Ovary (tissue), 9 donors: ENCODE data around the gene KLHL5. TPM values are rescaled to one million over a fixed set of nuclear protein-coding genes. Genes with fewer than 3 reads are reported as not detected.

Source experiments
- DNase-seq, 5 donors: peaks; one replicate each; pipeline ENCODE4 v3.0.0-alpha.2; 2019 to 2020
- H3K27ac ChIP-seq, 2 donors: fragments of 200-600 bp; one replicate each; pipeline versions ENCODE4 v1.5.1 to v1.8.0; 2019 to 2022
- H3K27me3 ChIP-seq: fragments of 200-600 bp; one replicate; pipeline ENCODE4 v1.8.0; 2022
- H3K36me3 ChIP-seq: fragments of 200-600 bp; sonication (generic); one replicate; pipeline ENCODE4 v1.5.1; 2019
- H3K4me1 ChIP-seq: one replicate; pipeline ENCODE4 v1.8.1; 2013; ENCODE audit warnings: mild to moderate bottlenecking, moderate library complexity; ENCODE audit not compliant: insufficient read depth
- H3K4me3 ChIP-seq: fragments of 200-600 bp; sonication (generic); one replicate; pipeline ENCODE4 v1.5.1; 2017
- H3K9me3 ChIP-seq, 2 donors: fragments of 200-600 bp in 1 of 2; sonication (generic) in 1 of 2; one replicate each; pipeline versions ENCODE4 v1.5.1 to v1.8.1; 2013 to 2019; ENCODE audit warnings: mild to moderate bottlenecking in 1 of 2, moderate library complexity in 1 of 2
- CTCF ChIP-seq, 3 donors: fragments of 450-650 bp in 2 of 3; fragments of 200-600 bp in 1 of 3; IDR thresholded peaks; one replicate each; pipeline versions ENCODE4 v1.5.1 to v1.8.0; 2016 to 2022; ENCODE audit warnings: antibody characterized with exemption in 3 of 3, mild to moderate bottlenecking in 1 of 3
- EP300 ChIP-seq: sonication (generic); formaldehyde crosslinking; IDR thresholded peaks from one replicate; pipeline ENCODE4 v1.6.1; 2017; ENCODE audit warnings: antibody characterized with exemption
- POLR2A ChIP-seq: fragments of 450-650 bp; IDR thresholded peaks from one replicate; pipeline ENCODE4 v1.6.1; 2017; ENCODE audit warnings: antibody characterized with exemption, mild to moderate bottlenecking, moderate library complexity
- WGBS, 3 donors: extraction: QIAGEN DNeasy Blood & Tissue Kit in 1 of 3; methylation state at CpG; one replicate each; pipeline versions ENCODE4 v1.1.5 to v1.1.7; 2013 to 2017; 5-methylcytosine and 5-hydroxymethylcytosine counted together
- intact Hi-C, 4 donors: fragments of 100-400 bp; cut with DNase I; formaldehyde crosslinking; loops; one replicate each; pipeline versions ENCODE4 v1.11.0 to v1.15.1; 2022 to 2023
- polyA plus RNA-seq, 2 donors: library from polyadenylated mRNA; stranded (reverse); fragments of 200-250 nt in 1 of 2; fragments of 350-450 nt in 1 of 2; fragmentation: Illumina TruSeq in 1 of 2; extraction: RNeasy Lipid Tissue Mini Kit (QIAGEN cat#74804) in 1 of 2; gene quantifications; one replicate each; pipeline ENCODE4 v1.2.3, GENCODE V29; 2013 to 2014
- total RNA-seq, 7 donors: library from RNA; depleted of rRNA in 2 of 7; stranded (reverse); fragments of >200 nt in 2 of 7; fragmentation: NEBNext Ultra II Directional in 3 of 7; extraction: Animal tissue kit (Norgen Biotek cat#: 25700) in 3 of 7; gene quantifications; one replicate each; pipeline versions ENCODE4 v1.1.0 to v1.2.4, GENCODE V29; 2016 to 2023
- donor health status: DM: no; HTN: no; CAD: no; lungs with moderate emphysema.
- donor health status: DM: no; HTN: no; CAD: no.
- donor health status: Bipolar disorder and iron deficiency.
- donor health status: DM: yes; HTN: yes; CAD: no.
- donor health status: DM: no; HTN: no; CAD: no.
- donor health status: DM: yes; HTN: yes; CAD: no.

KLHL5 gene
- total and polyA plus RNA-seq, 9 donors: 18.0 to 45.9 (median 34.1) TPM

DNA sequence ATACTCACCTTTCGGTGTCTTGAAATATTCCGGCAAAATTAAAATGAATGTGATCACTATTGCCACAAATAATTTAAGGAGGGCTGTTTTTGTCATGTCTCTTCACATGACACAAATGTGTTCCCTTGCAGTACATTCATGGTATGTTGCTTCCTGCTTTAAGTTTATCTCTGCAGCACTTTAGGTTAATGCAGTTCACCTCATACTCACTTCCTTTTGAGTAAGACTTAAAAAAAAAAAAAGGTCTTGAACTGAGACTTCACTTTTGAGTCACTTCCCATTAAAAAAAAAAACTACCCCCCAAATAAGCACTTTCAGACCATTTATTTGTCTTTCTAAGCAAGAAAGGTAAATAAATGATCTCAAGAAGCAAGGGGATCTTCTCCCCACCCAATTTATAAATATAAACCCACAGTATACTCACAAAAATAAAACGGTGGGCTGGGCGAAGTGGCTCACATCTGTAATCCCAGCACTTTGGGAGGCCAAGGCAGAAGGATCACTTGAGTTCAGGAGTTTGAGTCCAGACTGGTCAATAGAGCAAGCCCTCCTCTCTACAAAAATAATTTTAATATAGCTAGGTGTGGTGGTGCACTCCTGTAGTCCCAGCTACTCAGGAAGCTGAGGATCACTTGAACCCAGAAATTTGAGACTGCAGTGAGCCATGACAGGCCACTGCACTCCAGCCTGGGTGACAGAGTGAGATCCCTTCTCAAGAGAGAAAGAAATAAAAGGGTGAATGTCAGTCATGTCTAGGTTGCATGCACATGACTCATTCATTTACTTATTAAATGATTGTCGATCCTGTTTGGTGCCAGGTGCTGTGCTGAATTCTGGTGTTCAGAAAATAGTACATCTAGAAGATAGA is 29.6 kb upstream of the KLHL5 start, which contains the start of gene TMEM156:
Gene TMEM156 (minus strand): TSS at position 192 of the 868 bp plus-strand sequence. CDS start 96 bp downstream, at position 96.
- Histone ChIP-seq H3K9me3 (no peaks in the 10 kb centered on the region), H3K36me3 (no peaks in the 10 kb centered on the region), H3K27ac (no peak within 1 kb of the TSS), H3K4me3 (no peak within 1 kb of the TSS), H3K27me3 (no peaks in the 10 kb centered on the region), H3K4me1 (no peaks in the 10 kb centered on the region)
- intact Hi-C loops: no loop called here
- no peak for DNase-seq
- 86 to 89% (median 87%) methylated on average over 5 of the region's 5 CpGs for WGBS, 3 donors
- TF ChIP-seq EP300: no peak
- TF ChIP-seq POLR2A: no peak
- no peak for TF ChIP-seq CTCF (IDR thresholded peaks at IDR 0.05)

- no peak overlapping the region for H3K27ac ChIP-seq
- no peaks in the 10 kb centered on the region for H3K4me1 ChIP-seq
- no peak for TF ChIP-seq CTCF (IDR thresholded peaks at IDR 0.05)
- no peak for TF ChIP-seq EP300
- no peak for TF ChIP-seq POLR2A
- H3K36me3 ChIP-seq: no peaks in the 10 kb centered on the region
- no peak overlapping the region for H3K4me3 ChIP-seq
- no peak for DNase-seq
- H3K9me3 ChIP-seq: no peaks in the 10 kb centered on the region
- intact Hi-C loops: no loop called here
- no peaks in the 10 kb centered on the region for H3K27me3 ChIP-seq
- 78 to 86% (median 81%) methylated on average over 7 of the region's 7 CpGs for WGBS, 3 donors
Measured at GRCh38 chr4:39036172-39036571, 25.9 kb upstream of the KLHL5 start.

DNA sequence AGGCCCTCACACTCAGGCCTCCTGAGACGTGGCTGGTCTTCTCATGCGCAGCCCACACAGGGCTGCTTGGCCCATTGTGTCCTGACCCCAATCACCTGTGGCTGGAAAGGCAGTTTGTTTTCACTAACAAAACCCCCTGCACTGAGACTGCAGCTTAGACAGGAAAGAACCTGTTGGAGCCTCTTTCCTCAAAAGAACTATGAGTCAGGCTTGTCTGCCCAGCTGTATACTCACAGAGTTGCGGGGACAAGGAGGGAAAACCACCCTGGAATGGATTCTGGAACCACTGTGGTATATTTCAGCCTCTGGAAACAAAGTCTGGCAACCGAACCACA is 24.6 kb upstream of the KLHL5 start:
- DNase-seq: no peak
- H3K27ac ChIP-seq: no peak overlapping the region

DNA sequence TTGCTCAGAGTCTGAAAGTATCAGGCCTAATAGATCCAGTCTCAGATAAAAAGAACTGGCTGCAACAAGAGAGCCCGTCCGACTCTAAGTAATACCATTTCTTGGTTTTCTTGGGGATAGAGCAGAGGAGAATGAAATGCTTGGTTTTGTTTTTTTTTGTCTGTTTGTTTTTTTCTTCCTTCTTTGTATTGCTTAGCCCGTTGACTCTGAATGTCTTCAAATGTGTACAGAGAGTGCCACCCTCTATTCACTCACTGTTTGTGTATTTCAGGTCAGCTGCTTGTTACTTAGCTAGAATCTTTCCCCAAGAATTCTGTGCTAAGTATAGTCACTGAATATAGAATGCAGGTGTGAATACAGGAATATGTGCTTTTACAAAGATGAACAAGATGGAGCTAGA is 24.1 kb upstream of the KLHL5 start:
- no peak overlapping the region for H3K27ac ChIP-seq
- H3K4me1 ChIP-seq: no peaks in the 10 kb centered on the region
- TF ChIP-seq CTCF (IDR thresholded peaks at IDR 0.05): no peak
- no peak for TF ChIP-seq POLR2A
- TF ChIP-seq EP300: no peak
- H3K4me3 ChIP-seq: no peak overlapping the region
- DNase-seq: no peak
- no peaks in the 10 kb centered on the region for H3K36me3 ChIP-seq
- intact Hi-C loops: no loop called here
- WGBS, 3 donors: 48 to 65% (median 60%) methylated on average over 3 of the region's 3 CpGs
- no peaks in the 10 kb centered on the region for H3K9me3 ChIP-seq
- no peaks in the 10 kb centered on the region for H3K27me3 ChIP-seq

More for the DNA sequence above, 24.6 kb upstream of the KLHL5 start:
- no peaks in the 10 kb centered on the region for H3K4me1 ChIP-seq
- H3K4me3 ChIP-seq: no peak overlapping the region
- intact Hi-C loops: no loop called here
- no peaks in the 10 kb centered on the region for H3K27me3 ChIP-seq
- TF ChIP-seq CTCF (IDR thresholded peaks at IDR 0.05) (no peak), EP300 (no peak), POLR2A (no peak)
- no peaks in the 10 kb centered on the region for H3K9me3 ChIP-seq
- H3K36me3 ChIP-seq: no peaks in the 10 kb centered on the region
- 58 to 86% (median 71%) methylated on average over 4 of the region's 4 CpGs for whole genome bisulfite sequencing, 3 donors
